ENCODE data around the gene CSPG4. TPM values are rescaled to one million over a fixed set of nuclear protein-coding genes. Genes with fewer than 3 reads are reported as not detected.

Gene CSPG4
- total and polyA plus RNA-seq, 10 of the 15 experiments (the other 5 are each of a cell fraction or from before 2014, with no cell fraction given): 0.02 to 2.2 (median 0.76) TPM

GRCh38 chr15:75736256-75736655, 23.6 kb upstream of the CSPG4 start:
- no peaks in the 10 kb centered on the region for H4K20me1 ChIP-seq (ENCODE audit: control insufficient read depth, insufficient read depth)
- TF ChIP-seq BACH1 (IDR thresholded peaks at IDR 0.05; ENCODE audit: borderline replicate concordance): no peak
- no peak for TF ChIP-seq SUZ12 (IDR thresholded peaks at IDR 0.05; ENCODE audit: unreplicated experiment)
- TF ChIP-seq MTA3 (IDR thresholded peaks at IDR 0.05; ENCODE audit: borderline replicate concordance, low read length): no peak
- no peak for TF ChIP-seq RCOR1 (conservative IDR thresholded peaks at IDR 0.05; ENCODE audit: low read depth, low read length)
- no peak for TF ChIP-seq MAX (IDR thresholded peaks at IDR 0.05; ENCODE audit: low read depth, low read length)
- TF ChIP-seq POLR2A (IDR thresholded peaks at IDR 0.05; ENCODE audit: low read depth, low read length): no peak
- no peak for TF ChIP-seq CHD2 (IDR thresholded peaks at IDR 0.05; ENCODE audit: borderline replicate concordance, low read depth, low read length)
- no peak for TF ChIP-seq REST (IDR thresholded peaks at IDR 0.05; ENCODE audit: low read depth, low read length)
- TF ChIP-seq USF2 (IDR thresholded peaks at IDR 0.05; ENCODE audit: borderline replicate concordance, low read depth, low read length): no peak
- TF ChIP-seq POU2F2 (IDR thresholded peaks at IDR 0.05; ENCODE audit: borderline replicate concordance, low read depth, low read length): no peak
- TF ChIP-seq ZNF274 (IDR thresholded peaks at IDR 0.05; ENCODE audit: insufficient read depth, insufficient read length): no peak
- TF ChIP-seq FOS (IDR thresholded peaks at IDR 0.05; ENCODE audit: borderline replicate concordance, extremely low read depth, insufficient read length): no peak
- no peak for TF ChIP-seq NRF1 (conservative IDR thresholded peaks at IDR 0.05; ENCODE audit: low read depth, low read length)
- no peak for TF ChIP-seq POLR2AphosphoS2 (IDR thresholded peaks at IDR 0.05; ENCODE audit: low read depth, low read length)
- no peak for TF ChIP-seq SP1 (IDR thresholded peaks at IDR 0.05; ENCODE audit: low read depth, low read length)
- no peak for TF ChIP-seq ZBTB4 (CRISPR knock-in tag; IDR thresholded peaks at IDR 0.05)
- no peaks in the 10 kb centered on the region for H3K9me3 ChIP-seq (replicated peaks; ENCODE audit: control insufficient read depth, insufficient read depth, low read length)
- ATAC-seq: no peak
- CTCF ChIA-PET: no interaction called here
- WGBS (ENCODE audit: insufficient coverage, insufficient replicate concordance, low lambda C conversion rate, missing lambda C conversion rate): 91% methylated on average over 8 of the region's 8 CpGs
- H3K27me3 ChIP-seq (replicated peaks in 1 of 2; ENCODE audit: control insufficient read depth in 2 of 2, insufficient read depth in 2 of 2, low read length in 1 of 2): no peaks in the 10 kb centered on the region
- peaks cover 5% of the 10 kb centered on the region; the same call in 1 of the 2 replicates for H3K4me1 ChIP-seq (ENCODE audit: control insufficient read depth, insufficient read depth, low read length)
- no peak overlapping the region for H3K9ac ChIP-seq (ENCODE audit: control insufficient read depth, insufficient read depth, low read length)
- H3K79me2 ChIP-seq (ENCODE audit: control insufficient read depth, insufficient read depth, low read length): no peaks in the 10 kb centered on the region
- H3K36me3 ChIP-seq (ENCODE audit: control insufficient read depth in 2 of 2, insufficient read depth in 2 of 2, low read length in 1 of 2): no peaks in the 10 kb centered on the region
- no peak overlapping the region for H3K4me3 ChIP-seq
- H3K27ac ChIP-seq (ENCODE audit: control insufficient read depth, insufficient read depth): no peak overlapping the region
- intact Hi-C loops (cut with micrococcal nuclease; ENCODE audit: unreplicated experiment): loop anchor here (5.0 kb wide), 1 partner anchor 284 kb away; the partner anchor contains the start of gene SIN3A
- DNase-seq (ENCODE audit: low read depth, low spot score): no peak
- H3K4me2 ChIP-seq (ENCODE audit: control insufficient read depth, insufficient read depth): no peak overlapping the region
- RAD21 ChIA-PET (ENCODE audit: unreplicated experiment): interaction anchor here (1.8 kb wide), 1 partner anchor 13 kb away, joined by 9 read pairs; a partner anchor contains a TSS
- FAIRE-seq: no peak
- no TSS peak for BruUV-seq (replicated peaks)
- POLR2A ChIA-PET: no interaction called here
- in situ Hi-C loops (cut with MboI): no loop called here
- SMC1A ChIA-PET (ENCODE audit: uncharacterized antibody, unreplicated experiment): interaction anchor here (1.5 kb wide), 1 partner anchor 13 kb away, joined by 3 read pairs; a partner anchor contains a TSS
- H2AFZ ChIP-seq (ENCODE audit: control insufficient read depth, low read depth, low read length): no peak overlapping the region
